ENCODE data around the gene MST1.

The MST1 gene

GRCh38 chr3:49668861-49669260 lies 20.4 kb downstream of the MST1 start:
- H3K36me3 ChIP-seq (ENCODE audit: control insufficient read depth, insufficient read depth, low read length): no peaks in the 10 kb centered on the region
- no peaks in the 10 kb centered on the region for H3K27me3 ChIP-seq (replicated peaks; ENCODE audit: control insufficient read depth, insufficient read depth, low read length)
- H3K4me3 ChIP-seq (replicated peaks; ENCODE audit: low read depth, low read length): no peak overlapping the region
- no peak for DNase-seq (ENCODE audit: extremely low read depth, insufficient read length)
- TF ChIP-seq CTCF (IDR thresholded peaks at IDR 0.05; ENCODE audit: insufficient read depth, low read length, poor library complexity, severe bottlenecking): no peak

- Histone ChIP-seq H3K36me3 (ENCODE audit: control insufficient read depth, insufficient read depth, low read length) (no peaks in the 10 kb centered on the region), H3K27me3 (replicated peaks; ENCODE audit: control insufficient read depth, insufficient read depth, low read length) (no peaks in the 10 kb centered on the region), H3K4me3 (replicated peaks; ENCODE audit: low read depth, low read length) (no peak overlapping the region)
- DNase-seq (ENCODE audit: extremely low read depth, insufficient read length): no peak
- peak; percentile 3 for TF ChIP-seq CTCF (IDR thresholded peaks at IDR 0.05; ENCODE audit: insufficient read depth, low read length, poor library complexity, severe bottlenecking)
These were observed 20.9 kb downstream of the MST1 start for GRCh38 chr3:49668414-49668797.

- no peak for TF ChIP-seq CTCF (IDR thresholded peaks at IDR 0.05; ENCODE audit: insufficient read depth, low read length, poor library complexity, severe bottlenecking)
- Histone ChIP-seq H3K27me3 (replicated peaks; ENCODE audit: control insufficient read depth, insufficient read depth, low read length) (no peaks in the 10 kb centered on the region), H3K4me3 (replicated peaks; ENCODE audit: low read depth, low read length) (no peak overlapping the region), H3K36me3 (ENCODE audit: control insufficient read depth, insufficient read depth, low read length) (no peaks in the 10 kb centered on the region)
- DNase-seq (ENCODE audit: extremely low read depth, insufficient read length): no peak
These were observed 21.4 kb downstream of the MST1 start for GRCh38 chr3:49667701-49668413.

- Histone ChIP-seq H3K27me3 (replicated peaks; ENCODE audit: control insufficient read depth, insufficient read depth, low read length) (no peaks in the 10 kb centered on the region), H3K4me3 (replicated peaks; ENCODE audit: low read depth, low read length) (no peak overlapping the region), H3K36me3 (ENCODE audit: control insufficient read depth, insufficient read depth, low read length) (no peaks in the 10 kb centered on the region)
- TF ChIP-seq CTCF (IDR thresholded peaks at IDR 0.05; ENCODE audit: insufficient read depth, low read length, poor library complexity, severe bottlenecking): no peak
- no peak for DNase-seq (ENCODE audit: extremely low read depth, insufficient read length)
These were observed 22.7 kb downstream of the MST1 start for GRCh38 chr3:49666592-49666991.

GRCh38 chr3:49665822-49666519 lies 23.3 kb downstream of the MST1 start:
- no peak for DNase-seq (ENCODE audit: extremely low read depth, insufficient read length)
- no peaks in the 10 kb centered on the region for H3K36me3 ChIP-seq (ENCODE audit: control insufficient read depth, insufficient read depth, low read length)
- TF ChIP-seq CTCF (IDR thresholded peaks at IDR 0.05; ENCODE audit: insufficient read depth, low read length, poor library complexity, severe bottlenecking): no peak
- H3K4me3 ChIP-seq (replicated peaks; ENCODE audit: low read depth, low read length): no peak overlapping the region
- no peaks in the 10 kb centered on the region for H3K27me3 ChIP-seq (replicated peaks; ENCODE audit: control insufficient read depth, insufficient read depth, low read length)

Measured in GM06990 (cell line).